NCI-H1105 (cell line): ENCODE data around the gene RNF121.
A peak's percentile ranks its signal among the peaks of the same experiment; 100 is the strongest.

Source experiments
- DNase-seq: peaks from one replicate; lab custom pipeline; 2025; lab: John Stamatoyannopoulos, UW

RNF121 gene

DNA sequence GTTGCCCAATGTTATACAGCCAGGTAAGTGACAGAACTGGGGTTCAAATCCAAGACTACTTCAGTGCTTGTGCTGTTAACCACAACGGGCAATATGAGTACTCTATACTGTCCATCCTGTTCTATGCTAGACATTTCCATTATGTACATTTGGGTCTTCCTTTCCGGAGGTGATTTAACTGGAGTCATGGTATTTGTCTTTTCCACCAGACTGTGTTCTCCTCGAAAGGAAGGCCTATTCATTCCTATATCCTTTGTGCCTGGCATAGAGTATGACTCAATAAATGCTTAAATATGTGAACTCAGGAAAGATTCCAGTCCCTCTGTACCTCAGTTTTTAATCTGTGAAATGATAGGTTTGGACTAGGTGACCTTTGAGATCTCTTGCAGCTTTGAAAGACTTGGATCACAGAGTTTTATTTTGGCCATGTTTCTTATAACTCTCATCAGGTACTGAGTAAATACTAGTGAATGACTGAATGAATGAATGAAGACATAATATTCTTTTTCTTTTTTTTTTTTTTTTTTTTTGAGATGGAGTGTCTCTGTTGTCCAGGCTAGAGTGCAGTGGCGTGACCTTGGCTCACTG is 6.6 kb downstream of the RNF121 start:
- DNase-seq, result no peak

DNA sequence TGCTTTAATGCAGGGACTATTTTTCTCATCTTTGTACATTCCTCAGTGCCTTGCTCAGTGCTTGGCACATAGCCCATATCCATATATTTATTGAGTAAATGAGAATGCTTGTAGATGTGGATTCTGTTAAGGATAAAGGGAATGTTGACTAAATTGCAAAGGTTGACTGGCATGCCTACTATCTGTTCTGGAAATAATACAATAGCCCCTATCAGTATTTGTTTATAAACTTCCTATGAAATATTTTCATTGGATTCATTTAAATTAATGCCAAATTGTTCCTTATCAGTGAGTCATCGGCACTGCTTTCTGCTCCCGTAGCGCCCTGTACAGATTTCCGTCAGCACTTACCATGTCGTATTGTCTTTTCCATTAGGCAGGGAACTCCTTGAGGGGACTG is 8.0 kb downstream of the RNF121 start:
- DNase-seq, result no peak

DNA sequence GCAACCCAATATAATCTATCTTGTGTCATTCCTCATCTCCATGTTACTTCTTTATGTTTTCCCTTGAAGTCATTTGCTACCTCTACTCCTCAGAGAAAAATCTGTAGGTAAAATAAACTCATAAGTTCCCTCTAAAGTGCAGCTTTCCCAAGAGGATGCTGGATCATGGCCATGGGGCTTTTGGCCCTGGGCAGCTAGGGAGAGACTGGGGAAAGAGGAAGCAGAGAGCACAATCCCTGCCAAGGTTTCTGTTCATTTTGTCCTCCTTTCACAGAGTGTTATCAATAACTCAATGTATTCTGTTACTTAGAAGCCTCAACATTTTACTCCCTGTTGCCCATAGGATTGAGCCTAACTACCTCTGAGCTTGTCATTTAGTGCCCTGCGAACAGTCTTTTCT is 9.0 kb downstream of the RNF121 start:
- no peak for DNase-seq

DNA sequence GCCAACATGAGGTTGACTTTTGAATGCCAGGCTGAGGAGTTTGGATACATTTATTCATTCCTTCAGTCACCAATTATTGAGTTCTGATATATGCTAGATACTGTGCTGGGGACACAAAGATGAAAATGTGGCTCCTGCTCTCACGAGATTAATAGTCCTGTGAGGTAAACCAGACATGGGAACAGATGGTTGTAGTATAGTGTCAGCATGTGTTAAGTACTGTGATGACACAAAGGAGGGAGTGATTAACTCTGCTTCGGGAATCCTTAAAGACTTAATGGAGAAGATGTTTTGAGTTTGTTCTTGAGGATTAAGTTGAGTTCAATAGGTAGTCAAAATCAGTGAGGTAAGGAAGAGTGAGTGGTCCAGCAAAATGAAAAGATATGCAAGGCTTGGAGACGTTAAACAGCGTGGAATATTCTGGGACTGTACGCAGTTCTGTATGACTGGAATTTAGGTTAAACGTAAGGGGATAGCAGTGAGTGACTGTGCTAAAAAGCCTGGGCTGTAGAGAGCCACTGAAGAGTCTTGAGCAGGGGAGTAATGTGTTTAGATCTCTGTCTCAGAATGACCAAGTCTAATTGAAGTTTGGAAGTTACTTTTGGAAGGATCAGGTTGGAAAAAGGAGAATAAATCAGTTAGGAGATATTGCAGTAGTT is 11.8 kb downstream of the RNF121 start:
- DNase-seq, result no peak

DNA sequence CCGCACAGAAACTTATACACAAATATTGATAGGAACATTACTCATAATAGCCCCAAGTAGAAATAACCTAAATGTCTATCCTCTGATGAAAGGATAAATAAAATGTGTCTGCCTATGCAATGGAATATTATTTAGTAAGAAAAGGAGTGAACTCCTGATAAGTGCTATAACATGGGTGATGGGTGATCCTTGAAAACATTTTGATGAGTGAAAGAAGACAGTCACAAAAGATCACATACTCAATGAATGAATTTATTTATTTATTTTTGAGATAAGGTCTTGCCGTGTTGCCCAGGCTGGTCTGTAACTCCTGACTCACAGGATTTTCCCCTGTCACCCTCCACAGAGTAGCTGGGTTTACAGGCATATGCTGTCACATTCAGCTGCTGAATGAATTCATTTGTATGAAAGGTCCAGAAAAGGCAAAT is 17.3 kb downstream of the RNF121 start:
- no peak for DNase-seq

DNA sequence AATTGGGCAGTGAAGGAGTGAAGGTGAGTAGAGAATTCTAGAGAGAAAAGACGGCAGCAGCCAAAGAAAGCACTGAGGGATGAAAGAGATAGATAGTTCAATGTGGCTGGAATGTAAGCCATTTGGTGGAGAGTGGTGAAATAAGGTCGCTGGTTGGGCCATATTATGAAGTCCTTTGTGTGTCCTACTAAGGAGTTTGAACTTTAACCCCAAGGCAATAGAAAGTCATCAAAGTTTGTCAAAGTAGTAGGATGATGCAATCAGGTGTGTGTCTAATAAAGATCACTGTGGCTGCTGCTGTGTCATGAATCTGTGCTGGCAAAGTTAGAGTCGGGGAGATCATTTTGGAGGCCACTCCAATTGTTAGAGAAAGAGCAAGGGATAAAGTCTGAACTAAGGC is 18.7 kb downstream of the RNF121 start:
- no peak for DNase-seq

DNA sequence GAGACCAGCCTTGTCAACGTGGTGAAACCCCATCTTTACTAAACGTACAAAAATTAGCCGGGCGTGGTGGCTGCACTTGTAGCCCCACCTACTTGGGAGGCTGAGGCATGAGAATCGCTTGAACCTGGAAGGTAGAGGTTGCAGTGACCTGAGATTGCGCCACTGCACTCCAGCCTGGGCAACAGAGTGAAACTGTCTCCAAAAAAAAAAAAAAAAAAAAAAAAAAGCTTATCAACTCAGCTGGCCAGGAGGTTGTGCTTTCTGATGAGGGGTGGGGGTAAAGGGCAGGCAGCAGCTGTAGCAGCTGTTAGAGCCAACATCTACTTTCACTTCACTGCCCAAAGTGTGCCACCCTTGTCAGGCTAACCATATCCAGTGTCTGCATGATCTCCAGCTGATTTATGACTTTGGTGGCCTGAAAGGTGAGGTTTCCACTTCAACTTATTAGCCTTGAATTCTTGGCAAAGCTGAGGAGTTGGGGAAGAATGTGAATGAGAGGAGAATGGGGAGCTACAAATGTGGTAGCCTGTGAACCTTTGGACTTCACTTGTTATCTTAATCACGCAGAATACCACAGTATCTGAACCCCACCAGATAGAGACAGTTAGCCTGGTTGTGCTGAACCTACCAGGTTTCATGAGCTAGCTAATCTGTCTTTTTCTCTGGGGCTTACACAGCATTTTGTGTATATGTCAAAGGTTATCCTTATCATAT is 19.6 kb downstream of the RNF121 start:
- no peak for DNase-seq

DNA sequence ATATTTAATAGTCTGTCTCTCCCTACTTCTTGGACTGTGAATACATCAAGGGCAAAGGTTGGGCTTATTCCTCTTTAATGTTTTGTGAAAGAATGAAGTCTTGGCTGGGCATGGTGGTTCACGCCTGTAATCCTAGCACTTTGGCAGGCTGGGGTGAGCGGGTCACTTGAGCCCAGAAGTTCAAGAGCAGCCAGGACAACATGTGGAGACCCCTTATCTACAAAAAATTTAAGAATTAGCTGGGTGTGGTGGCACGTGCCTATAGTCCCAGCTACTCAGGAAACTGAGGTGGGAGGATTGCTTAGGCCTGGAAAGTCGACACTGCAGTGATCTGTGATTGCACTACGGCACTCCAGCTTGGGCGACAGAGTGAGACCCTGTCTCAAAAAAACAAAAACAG is 20.2 kb downstream of the RNF121 start:
- DNase-seq, result no peak

DNA sequence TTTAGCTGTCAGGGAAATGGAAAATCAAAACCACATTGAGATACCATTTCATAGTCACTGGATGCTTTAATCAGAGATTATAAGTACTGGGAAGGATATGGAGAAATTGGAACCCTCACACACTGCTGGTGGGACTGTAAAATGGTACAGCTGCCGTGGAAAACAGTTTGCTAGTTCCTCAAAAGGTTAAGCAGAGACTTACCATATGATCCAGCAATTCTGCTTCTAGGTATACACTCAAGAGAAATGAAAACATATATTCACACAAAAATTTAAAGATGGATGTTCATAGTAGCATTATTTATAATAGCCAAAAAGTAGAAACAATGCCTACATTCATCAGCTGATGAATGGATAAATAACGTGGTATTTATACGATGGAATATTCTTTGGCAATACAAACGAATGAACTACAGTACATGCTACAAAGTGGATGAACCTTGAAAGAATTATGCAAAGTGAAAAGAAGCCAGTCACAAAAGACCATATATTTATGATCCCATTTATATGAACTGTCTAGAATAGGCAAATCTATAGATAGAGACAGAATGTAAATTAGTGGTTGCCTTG is 23.0 kb downstream of the RNF121 start:
- no peak for DNase-seq

DNA sequence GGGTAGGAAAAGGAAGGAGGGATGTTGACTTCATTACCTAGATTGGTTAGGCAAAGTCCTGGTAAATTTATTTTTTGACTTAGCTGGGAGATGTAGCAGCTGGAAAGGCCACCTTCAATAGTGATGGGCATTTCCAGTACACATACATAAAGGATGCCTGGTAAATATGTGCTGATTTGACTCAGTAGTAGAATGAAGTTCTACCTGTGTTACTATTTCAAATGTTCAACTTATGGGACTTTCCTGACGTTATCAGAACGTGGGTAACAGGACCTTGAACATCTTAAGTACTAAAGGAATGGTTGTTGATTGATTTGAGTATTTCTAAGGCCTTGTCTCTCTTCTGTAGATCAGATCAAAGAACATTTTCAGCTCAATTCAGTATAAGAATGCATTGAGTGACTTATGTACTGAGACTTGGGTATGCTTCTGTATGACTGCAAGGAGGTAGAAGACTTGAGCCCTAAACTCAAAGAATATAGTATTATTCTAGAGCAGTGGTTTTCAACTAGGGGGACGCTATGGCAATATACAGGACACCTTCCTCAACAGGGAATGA is 27.1 kb downstream of the RNF121 start:
- DNase-seq, result no peak

DNA sequence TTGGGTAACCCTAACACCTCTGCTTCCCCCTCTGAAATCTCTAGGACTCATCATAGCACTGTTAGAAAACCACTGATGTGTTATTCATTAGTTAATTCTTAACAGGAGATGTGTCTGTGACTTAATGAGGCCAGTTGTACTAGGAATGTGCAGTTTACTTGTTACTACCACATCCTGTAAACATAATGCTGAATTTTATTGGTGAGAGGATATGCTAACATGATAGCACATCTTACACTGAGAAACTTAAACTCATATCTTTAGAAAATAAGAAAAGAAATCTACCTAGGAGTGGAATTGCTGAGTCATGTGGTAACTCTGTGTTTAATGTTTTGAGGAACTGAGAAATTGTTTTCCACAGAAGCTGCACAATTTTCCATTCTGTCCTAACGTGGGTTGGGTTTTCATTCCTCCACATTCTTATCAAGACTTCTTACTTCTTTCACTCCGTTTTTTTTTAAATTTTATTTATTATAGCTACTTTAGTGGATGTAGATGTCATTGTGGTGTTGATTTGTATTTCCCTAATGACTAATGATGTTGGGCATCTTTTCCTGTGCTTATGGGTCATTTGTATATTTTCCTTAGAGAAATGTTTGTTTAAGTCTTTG is 33.7 kb downstream of the RNF121 start:
- no peak for DNase-seq

DNA sequence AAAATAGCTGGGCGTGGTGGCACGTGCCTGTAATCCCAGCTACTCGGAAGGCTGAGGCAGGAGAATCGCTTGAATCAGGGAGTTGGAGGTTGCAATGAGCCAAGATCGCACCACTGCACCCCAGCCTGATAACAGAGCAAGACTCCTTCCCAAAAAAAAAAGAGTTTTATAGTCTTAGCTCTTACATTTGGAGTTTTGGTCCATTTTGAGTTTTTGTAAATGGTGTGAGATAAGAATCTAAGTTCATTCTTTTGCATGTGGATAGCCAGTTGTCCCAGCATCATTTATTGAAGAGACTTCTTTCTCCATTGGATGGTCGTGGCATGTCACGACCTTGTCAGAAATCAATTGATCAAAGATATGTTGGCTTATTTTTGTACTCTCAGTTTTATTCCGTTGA is 34.6 kb downstream of the RNF121 start:
- no peak for DNase-seq

DNA sequence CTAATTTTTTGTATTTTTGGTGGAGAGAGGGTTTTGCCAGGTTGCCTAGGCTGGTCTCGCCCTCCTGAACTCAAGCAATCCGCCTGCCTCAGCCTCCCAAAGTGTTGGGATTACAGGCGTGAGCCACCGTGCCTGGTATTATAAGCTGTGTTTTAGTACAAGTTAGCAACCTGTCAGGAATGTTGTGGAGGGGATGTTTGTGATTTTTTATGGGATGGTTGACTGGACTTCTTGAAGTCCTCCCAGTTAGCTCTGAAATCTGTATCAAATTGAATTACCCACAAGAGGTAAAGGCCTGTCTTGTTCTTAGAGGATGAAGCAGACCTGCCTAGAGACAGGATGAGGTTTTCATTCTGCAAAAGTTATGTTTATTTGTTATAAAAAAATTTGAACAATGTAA is 35.8 kb downstream of the RNF121 start:
- no peak for DNase-seq

DNA sequence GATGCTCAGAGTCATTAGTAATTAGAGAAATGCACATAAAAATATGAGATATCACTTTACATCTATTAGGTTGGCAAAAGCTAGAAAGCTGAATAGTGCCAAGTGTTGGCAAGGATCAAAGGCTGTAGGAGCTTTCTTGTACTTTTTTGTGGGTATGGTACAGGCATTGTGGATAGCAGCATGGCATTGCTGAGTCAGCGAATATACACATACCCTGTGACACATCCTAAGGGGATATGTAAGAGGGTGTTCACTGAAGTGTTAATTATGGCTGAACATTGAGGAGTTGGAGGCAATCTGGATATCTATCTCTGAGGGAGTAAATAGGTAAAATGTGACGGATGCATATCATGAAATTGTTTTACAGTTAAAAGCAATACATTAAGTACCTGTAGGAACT is 42.8 kb downstream of the RNF121 start:
- DNase-seq, result no peak

DNA sequence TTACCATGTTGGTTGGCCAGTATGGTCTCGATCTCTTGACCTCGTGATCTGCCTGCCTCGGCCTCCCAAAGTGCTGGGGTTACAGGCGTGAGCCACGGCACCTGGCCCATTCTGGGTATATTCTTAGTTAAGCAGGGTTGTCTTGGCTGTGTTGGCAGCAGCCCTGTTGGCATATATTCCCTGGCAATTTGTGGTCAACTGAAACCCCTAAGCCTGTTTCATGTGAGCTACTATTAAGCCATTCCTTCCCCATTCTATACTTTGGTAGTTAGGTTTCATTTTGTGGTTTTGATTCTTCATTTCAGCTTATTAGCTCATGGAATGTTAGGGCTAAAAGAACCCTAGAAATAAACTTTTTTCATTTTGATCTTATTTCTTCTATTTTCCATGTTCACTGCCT is 47.7 kb downstream of the RNF121 start:
- no peak for DNase-seq

DNA sequence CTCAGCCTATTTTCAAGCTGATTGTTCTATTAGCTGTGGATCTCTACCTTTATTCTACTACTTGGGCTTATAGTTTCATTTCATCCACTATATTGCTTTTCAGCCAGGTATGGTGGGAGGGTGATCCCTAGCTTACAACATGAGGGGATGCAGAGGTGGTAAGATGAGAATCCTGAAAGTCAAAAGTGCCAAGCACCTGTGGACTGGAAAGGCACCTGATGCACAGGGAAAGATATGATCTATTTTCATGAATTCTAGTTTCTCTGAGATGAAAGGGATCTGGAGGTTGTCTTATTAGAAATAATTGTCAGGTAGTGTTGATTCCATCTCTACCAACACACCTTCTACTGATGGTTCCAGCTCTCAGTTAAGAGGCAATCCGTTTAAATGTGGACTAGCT is 48.2 kb downstream of the RNF121 start:
- no peak for DNase-seq

DNA sequence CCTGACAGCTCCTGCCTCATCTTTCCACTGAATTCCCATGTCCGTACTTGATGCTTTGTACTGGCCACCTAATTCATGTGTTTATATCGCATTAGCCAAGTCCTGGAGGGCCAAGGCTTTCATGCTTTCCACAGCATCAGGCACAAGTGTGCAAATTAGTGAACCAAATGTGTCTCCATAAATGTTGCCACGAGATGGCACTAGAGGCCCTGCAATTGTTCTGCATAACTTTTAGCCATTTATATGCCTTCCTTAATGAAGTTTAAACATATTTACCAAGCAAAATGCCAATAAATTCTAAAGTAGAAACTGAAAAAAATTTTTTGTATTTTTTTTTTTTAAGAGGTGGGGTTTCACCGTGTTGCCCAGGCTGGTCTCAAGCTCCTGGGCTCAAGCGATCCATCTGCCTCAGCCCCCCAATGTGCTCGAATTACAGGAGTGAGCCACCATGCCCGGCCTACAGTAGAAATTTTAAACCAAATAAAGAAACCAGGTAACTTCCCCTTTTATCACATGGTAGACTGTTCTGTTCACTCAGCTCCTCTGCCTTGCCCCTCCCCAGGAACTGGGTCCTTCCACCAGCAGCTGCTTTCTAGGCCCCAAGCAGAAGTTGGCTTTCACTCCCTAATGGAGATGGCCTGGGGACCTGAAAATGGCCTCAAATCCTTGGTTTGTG is 49.0 kb downstream of the RNF121 start:
- peak; percentile 25 for DNase-seq

DNA sequence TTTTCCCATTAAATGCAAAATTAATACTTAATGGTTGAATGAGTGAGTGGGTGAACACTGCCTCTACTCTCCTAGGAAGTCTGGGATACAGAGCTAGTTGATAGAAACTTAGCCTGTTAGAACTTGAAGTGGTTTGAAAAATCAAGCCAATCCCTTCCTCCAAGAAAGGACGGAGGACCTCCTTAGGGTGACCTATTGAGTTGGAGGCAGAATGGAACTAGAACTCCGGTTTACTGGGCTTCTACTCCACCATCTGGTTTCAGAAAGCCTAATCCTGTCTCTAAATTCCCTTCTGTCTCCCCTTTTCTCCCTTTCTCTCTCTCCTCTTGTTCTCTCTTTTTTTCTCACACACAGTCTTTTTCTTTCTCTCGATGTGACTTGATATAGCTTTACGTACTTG is 50.2 kb downstream of the RNF121 start:
- no peak for DNase-seq

DNA sequence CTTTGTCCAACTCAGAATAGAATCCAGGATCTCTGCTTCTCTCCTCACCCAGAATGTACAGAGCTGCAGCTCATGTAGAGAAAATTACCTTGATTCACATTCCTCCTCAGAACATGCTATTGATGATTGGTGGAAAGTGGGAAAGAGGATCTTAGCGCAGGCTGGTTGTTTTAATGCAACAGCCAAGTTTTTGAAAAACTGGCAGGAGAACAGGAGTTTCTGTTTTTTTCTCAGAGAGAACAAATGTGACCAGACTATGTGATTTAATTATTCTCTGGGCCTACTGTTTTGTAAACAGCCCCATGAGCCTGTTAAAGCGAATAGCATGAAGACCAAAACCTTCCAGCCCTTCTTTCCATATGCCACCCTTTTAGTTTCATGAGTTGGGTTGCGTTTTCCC is 50.8 kb downstream of the RNF121 start:
- DNase-seq, result no peak

DNA sequence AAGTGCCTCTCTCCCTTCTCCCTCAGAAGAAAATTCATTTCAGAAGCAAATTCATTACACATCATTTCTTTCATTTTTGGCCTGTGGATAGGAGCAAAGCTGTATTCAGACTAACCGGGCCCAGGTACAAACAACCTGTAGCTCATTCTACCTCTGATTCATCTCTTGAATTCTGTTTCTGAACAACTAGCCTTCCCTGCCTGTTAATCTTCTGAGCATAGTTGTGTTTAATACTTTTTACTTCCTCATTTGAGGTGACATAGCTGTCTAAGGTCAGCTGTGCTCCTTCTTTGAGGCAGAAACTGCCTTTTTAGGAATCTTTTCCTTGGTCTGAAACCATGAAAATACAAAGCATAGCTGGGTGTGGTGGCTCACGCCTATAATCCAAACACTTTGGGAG is 57.3 kb downstream of the RNF121 start:
- no peak for DNase-seq

DNA sequence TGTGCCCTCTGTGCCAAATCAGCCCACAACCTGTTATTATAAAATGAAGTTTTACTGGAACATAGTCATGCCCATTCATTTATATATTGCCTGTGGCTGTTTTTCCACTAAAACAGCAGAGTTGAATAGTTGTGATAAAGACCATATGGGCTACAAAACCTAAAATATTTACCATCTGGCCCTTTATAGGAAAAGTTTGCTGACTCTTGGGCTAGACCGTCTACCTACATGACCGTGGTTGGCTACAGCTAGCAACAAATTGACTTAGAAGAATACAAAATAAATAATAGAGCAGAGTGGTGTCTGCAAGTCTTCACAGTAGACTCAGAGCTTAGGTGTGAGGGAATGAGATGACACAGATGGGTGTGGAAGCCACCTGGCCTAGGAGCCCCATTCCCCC is 58.7 kb downstream of the RNF121 start:
- no peak for DNase-seq

DNA sequence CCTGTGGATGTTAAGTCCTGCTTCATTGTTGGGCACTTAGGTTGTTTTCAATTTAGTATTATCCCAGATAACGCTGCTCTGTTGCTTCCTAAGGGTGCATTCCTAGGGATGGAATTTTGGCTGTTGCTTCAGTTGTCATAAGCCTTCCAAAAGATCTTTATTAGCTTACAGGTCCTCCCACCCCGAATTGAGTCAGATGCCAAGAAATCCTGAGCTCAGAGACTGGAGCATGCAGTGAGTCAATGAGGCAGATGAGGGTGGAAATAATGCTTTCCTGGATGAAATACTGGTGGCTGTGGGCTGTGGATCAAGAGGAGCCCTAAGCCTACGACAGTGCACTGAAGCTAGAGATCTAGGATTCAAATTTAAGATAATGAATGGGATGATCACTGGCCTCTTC is 59.2 kb downstream of the RNF121 start:
- no peak for DNase-seq
